Left lung (tissue), 10 donors: ENCODE results near the gene CTSE. TPM values are rescaled to one million over a fixed set of nuclear protein-coding genes. Genes with fewer than 3 reads are reported as not detected.

Experiments used
- ATAC-seq: fragments of 200-7000 bp; cut with Tn5 transposase; one replicate; pipeline ENCODE4 v1.9.1; 2020; ENCODE audit warnings: moderate library complexity
- DNase-seq, 4 donors: peaks; one replicate each; pipeline ENCODE4 v3.0.0-alpha.2; 2013 to 2020
- H3K27ac ChIP-seq, 2 donors: fragments of 200-600 bp; sonication (generic) in 1 of 2; one replicate each; pipeline versions ENCODE4 v1.5.0 to v1.8.0; 2020 to 2021
- H3K27me3 ChIP-seq, 2 donors: fragments of 200-600 bp; sonication (generic) in 1 of 2; one replicate each; pipeline versions ENCODE4 v1.5.0 to v1.8.0; 2020 to 2021
- H3K36me3 ChIP-seq, 2 donors: fragments of 200-600 bp; sonication (generic) in 1 of 2; one replicate each; pipeline versions ENCODE4 v1.5.0 to v1.8.0; 2020 to 2021
- H3K4me1 ChIP-seq, 2 donors: fragments of 200-600 bp; one replicate each; pipeline ENCODE4 v1.8.0; 2021
- H3K4me3 ChIP-seq, 2 donors: fragments of 200-600 bp; sonication (generic) in 1 of 2; one replicate each; pipeline versions ENCODE4 v1.5.0 to v1.8.0; 2020 to 2021; ENCODE audit warnings: mild to moderate bottlenecking in 1 of 2
- H3K9me3 ChIP-seq, 2 donors: fragments of 200-600 bp; sonication (generic) in 1 of 2; one replicate each; pipeline versions ENCODE4 v1.5.0 to v1.8.0; 2020 to 2021
- intact Hi-C, 2 donors: fragments of 100-400 bp; cut with DNase I; formaldehyde crosslinking; loops; one replicate each; pipeline versions ENCODE4 v1.11.2 to v1.14.2; 2022
- polyA plus RNA-seq, 6 donors: library from polyadenylated mRNA; unstranded; fragments of 120-200 nt; gene quantifications; one replicate each; pipeline ENCODE4 v1.2.1, GENCODE V29; 2013; ENCODE audit not compliant: insufficient read length in 6 of 6
- total RNA-seq, 2 donors: library from RNA; stranded (reverse); fragmentation: NEBNext Ultra II Directional; extraction: Animal tissue kit (Norgen Biotek cat#: 25700); gene quantifications; one replicate each; pipeline ENCODE4 v1.2.1, GENCODE V29; 2021
- TF ChIP-seq, protein P1 (sequence below), 2 donors: fragments of 200-600 bp; sonication (generic) in 1 of 2; IDR thresholded peaks; one replicate each; pipeline versions ENCODE4 v1.5.0 to v1.8.0; 2021; ENCODE audit warnings: antibody characterized with exemption in 2 of 2
- donor health status: DM: no; HTN: yes; CAD: no.
- donor health status: DM: no; HTN: no; CAD: no.

The CTSE gene
- total and polyA plus RNA-seq, 8 donors, result 0.35 to 624 (median 0.62) TPM

DNA sequence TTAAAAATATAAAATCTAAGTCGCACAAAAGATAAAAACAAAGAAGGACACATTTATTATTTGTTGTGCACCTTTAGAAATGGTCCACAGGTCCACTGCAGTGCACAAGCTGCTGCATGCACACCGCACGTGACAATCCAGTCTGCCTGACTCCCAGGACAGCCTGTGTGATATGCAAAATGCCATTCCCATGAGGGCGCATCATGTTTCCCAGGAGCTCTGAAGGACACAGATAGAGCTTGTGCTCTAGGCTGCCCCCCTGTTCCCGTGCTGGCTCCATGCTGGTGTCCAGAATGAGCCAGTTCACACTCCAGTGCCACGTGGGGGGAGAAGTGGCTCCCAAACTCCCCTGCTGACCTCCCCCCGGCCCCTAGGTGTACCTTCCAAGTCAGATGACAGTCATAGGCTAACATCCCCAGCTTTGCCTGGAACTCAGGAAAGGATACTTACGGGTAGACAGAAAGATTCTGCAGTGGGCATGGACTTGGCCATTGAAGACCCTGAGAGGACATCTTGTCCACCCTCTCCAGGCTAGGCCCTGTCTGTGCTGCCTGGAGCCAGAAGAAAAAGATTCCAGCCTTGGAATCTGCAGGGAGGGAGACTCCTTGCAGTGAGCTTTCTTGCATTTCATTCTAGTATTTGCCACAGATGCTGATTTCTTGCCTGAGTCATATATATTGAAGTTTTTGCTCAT lies 46.8 kb downstream of the CTSE start:
- no peaks in the 10 kb centered on the region for H3K27me3 ChIP-seq
- DNase-seq (peak in 1 of 4 donors; percentile 43), ATAC-seq (peak; percentile 18)
- no peak overlapping the region for H3K27ac ChIP-seq
- intact Hi-C loops, result loop anchor here in 1 of 2 donors (5.0 kb wide), 1 partner anchor 185 kb away; no protein-coding TSS in a partner anchor
- TF ChIP-seq, protein P1, sequence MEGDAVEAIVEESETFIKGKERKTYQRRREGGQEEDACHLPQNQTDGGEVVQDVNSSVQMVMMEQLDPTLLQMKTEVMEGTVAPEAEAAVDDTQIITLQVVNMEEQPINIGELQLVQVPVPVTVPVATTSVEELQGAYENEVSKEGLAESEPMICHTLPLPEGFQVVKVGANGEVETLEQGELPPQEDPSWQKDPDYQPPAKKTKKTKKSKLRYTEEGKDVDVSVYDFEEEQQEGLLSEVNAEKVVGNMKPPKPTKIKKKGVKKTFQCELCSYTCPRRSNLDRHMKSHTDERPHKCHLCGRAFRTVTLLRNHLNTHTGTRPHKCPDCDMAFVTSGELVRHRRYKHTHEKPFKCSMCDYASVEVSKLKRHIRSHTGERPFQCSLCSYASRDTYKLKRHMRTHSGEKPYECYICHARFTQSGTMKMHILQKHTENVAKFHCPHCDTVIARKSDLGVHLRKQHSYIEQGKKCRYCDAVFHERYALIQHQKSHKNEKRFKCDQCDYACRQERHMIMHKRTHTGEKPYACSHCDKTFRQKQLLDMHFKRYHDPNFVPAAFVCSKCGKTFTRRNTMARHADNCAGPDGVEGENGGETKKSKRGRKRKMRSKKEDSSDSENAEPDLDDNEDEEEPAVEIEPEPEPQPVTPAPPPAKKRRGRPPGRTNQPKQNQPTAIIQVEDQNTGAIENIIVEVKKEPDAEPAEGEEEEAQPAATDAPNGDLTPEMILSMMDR (IDR thresholded peaks at IDR 0.05), result no peak
- H3K36me3 ChIP-seq, result no peaks in the 10 kb centered on the region
- H3K9me3 ChIP-seq, result no peaks in the 10 kb centered on the region
- H3K4me1 ChIP-seq, result peaks cover 0 to 4% of the 10 kb centered on the region in 2 donors
- no peak overlapping the region for H3K4me3 ChIP-seq

DNA sequence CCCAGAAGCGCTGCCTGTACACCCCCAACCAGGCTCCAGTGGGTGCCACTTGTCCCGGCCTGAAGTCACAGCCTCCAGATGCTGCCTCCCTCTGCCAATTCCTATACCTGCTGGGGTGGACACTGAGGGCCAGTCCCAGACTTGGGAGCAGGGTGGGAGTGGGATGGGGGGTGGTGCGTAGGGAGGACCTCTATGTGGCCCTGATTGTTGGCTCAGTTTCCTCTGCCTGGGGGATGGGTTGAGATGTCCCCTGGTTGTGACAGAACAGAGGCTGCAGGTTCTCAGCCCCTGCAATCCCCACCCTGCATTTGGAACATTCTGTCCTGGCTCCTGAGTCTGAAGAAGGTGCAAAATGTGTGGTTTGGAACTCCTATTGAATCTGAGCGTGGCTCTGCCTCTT lies 47.7 kb downstream of the CTSE start:
- TF ChIP-seq, protein P1 (IDR thresholded peaks at IDR 0.05), result no peak
- intact Hi-C loops, result loop anchor here in 1 of 2 donors (5.0 kb wide), 1 partner anchor 184 kb away; no protein-coding TSS in a partner anchor
- no peaks in the 10 kb centered on the region for H3K27me3 ChIP-seq
- DNase-seq (no peak), ATAC-seq (no peak)
- no peak overlapping the region for H3K27ac ChIP-seq
- H3K36me3 ChIP-seq, result no peaks in the 10 kb centered on the region
- no peak overlapping the region for H3K4me3 ChIP-seq
- peaks cover 0 to 4% of the 10 kb centered on the region in 2 donors for H3K4me1 ChIP-seq
- no peaks in the 10 kb centered on the region for H3K9me3 ChIP-seq

DNA sequence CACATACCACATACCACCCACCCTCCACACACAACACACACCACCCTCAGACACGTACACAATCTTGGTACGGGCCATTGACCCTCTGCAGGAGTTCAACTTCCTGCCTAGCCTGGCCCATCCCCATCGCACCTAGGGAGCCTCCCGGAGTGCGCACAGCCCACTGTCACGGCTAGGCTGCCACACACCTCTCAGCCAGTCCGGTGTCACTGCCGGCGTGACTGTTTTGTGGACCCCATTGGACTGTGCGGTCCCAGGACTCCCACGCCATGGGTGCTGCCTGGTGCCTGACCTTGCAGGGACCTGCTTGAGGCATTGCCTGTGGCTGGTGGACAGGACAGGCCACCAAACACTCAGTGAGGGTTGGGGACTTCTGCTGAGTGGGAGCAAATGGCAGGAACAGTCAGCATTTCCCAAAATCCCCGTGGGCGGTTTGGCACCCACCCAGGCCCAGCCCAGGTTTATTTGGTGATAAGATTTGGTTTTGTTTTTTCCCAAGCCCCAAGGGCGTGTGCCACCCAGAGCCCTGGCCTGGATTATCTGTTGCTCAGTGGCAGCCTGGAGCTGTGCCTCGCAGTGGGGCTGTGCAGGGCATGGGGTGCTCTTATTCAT lies 48.2 kb downstream of the CTSE start:
- intact Hi-C loops, result loop anchor here in 1 of 2 donors (5.0 kb wide), 1 partner anchor 183 kb away; no protein-coding TSS in a partner anchor
- no peaks in the 10 kb centered on the region for H3K36me3 ChIP-seq
- no peak for ATAC-seq
- DNase-seq, result peak in 1 of 4 donors; percentile 70
- H3K4me3 ChIP-seq, result no peak overlapping the region
- H3K27ac ChIP-seq, result no peak overlapping the region
- TF ChIP-seq, protein P1 (IDR thresholded peaks at IDR 0.05), result no peak
- no peaks in the 10 kb centered on the region for H3K9me3 ChIP-seq
- H3K4me1 ChIP-seq, result peaks cover 0 to 4% of the 10 kb centered on the region in 2 donors
- H3K27me3 ChIP-seq, result no peaks in the 10 kb centered on the region

DNA sequence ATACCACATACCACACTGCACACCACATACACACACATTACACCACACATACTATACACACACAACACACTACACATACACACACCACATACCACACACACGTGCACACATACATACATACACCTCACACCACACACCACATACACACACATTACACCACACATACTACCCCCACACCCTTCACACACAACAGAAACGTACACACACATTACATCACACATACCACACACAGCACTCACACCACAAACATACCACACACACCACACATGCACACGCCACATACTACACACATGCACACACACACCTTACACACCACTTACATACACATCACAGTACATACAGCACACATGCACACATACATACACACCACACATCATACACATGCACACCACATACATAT lies 49.0 kb downstream of the CTSE start:
- Histone ChIP-seq H3K36me3 (no peaks in the 10 kb centered on the region), H3K4me3 (no peak overlapping the region), H3K27ac (no peak overlapping the region), H3K4me1 (peaks cover 0 to 4% of the 10 kb centered on the region in 2 donors), H3K27me3 (no peaks in the 10 kb centered on the region), H3K9me3 (no peaks in the 10 kb centered on the region)
- ATAC-seq (no peak), DNase-seq (no peak)
- intact Hi-C loops, result loop anchor here in 1 of 2 donors (5.0 kb wide), 1 partner anchor 182 kb away; no protein-coding TSS in a partner anchor
- TF ChIP-seq, protein P1 (IDR thresholded peaks at IDR 0.05), result no peak
